WTC11 (cell line): ENCODE results near the gene DNAJC6. TPM values are rescaled to one million over a fixed set of nuclear protein-coding genes. Genes with fewer than 3 reads are reported as not detected.
A peak's percentile ranks its signal among the peaks of the same experiment; 100 is the strongest.

Experiments
- ATAC-seq: fragments of 200-7000 bp; cut with Tn5 transposase; 2 replicates; pipeline ENCODE4 v1.10.0; 2021; ENCODE audit warnings: mild to moderate bottlenecking, moderate library complexity
- CTCF ChIA-PET: fragments of 300-600 bp; sonication (Branson Sonifier 250); formaldehyde crosslinking; loops from one replicate; lab custom pipeline; 2021; ENCODE audit warnings: antibody characterized with exemption; lab: Charles Lee
- POLR2A ChIA-PET: fragments of 350-600 bp; sonication (Branson Sonifier 250); formaldehyde crosslinking; loops from one replicate; lab custom pipeline; 2021; ENCODE audit warnings: antibody characterized with exemption; lab: Charles Lee
- DNase-seq: peaks from one replicate; pipeline ENCODE4 v3.0.0; 2021; ENCODE audit warnings: low spot score
- H3K27ac Mint-ChIP-seq: 2 replicates; pipeline ENCODE4 v1.8.0; 2021; ENCODE audit warnings: mixed read lengths
- H3K27me3 Mint-ChIP-seq: 2 replicates; pipeline ENCODE4 v1.8.0; 2021; ENCODE audit warnings: low read depth, mild to moderate bottlenecking, moderate library complexity, mixed read lengths
- H3K36me3 Mint-ChIP-seq: 2 replicates; pipeline ENCODE4 v1.8.0; 2021; ENCODE audit warnings: mixed read lengths
- H3K4me1 Mint-ChIP-seq: 2 replicates; pipeline ENCODE4 v1.8.0; 2022; ENCODE audit warnings: mixed read lengths
- H3K4me3 Mint-ChIP-seq: 2 replicates; pipeline ENCODE4 v1.8.0; 2021; ENCODE audit warnings: mild to moderate bottlenecking, moderate library complexity, mixed read lengths
- H3K9me3 Mint-ChIP-seq: 2 replicates; pipeline ENCODE4 v1.8.0; 2021; ENCODE audit warnings: mixed read lengths
- ETV6 ChIP-seq: sonication (generic); formaldehyde crosslinking; IDR thresholded peaks from 2 replicates; pipeline ENCODE4 v1.8.1; 2022; ENCODE audit warnings: mild to moderate bottlenecking, missing genetic modification reagents
- FOXP1 ChIP-seq: sonication (generic); formaldehyde crosslinking; IDR thresholded peaks from 2 replicates; pipeline ENCODE4 v1.8.0; 2022; ENCODE audit warnings: missing genetic modification reagents, mild to moderate bottlenecking, moderate library complexity, borderline replicate concordance
- JUN ChIP-seq: sonication (generic); formaldehyde crosslinking; IDR thresholded peaks from 2 replicates; pipeline ENCODE4 v1.8.0; 2023; ENCODE audit warnings: mild to moderate bottlenecking, missing genetic modification reagents
- NFYB ChIP-seq: sonication (generic); formaldehyde crosslinking; conservative IDR thresholded peaks from 2 replicates; pipeline ENCODE4 v1.8.0; 2022; ENCODE audit warnings: low read depth, missing genetic modification reagents
- SOX15 ChIP-seq: fragments of 250-450 bp; sonication (Bioruptor Pico); IDR thresholded peaks from 2 replicates; pipeline ENCODE4 v1.9.0; 2021; ENCODE audit warnings: mild to moderate bottlenecking
- TEAD1 ChIP-seq: sonication (generic); formaldehyde crosslinking; IDR thresholded peaks from 2 replicates; pipeline ENCODE4 v1.8.0; 2022; ENCODE audit warnings: mild to moderate bottlenecking, missing genetic modification reagents
- ZNF396 ChIP-seq: fragments of 250-450 bp; sonication (Bioruptor Pico); IDR thresholded peaks from 2 replicates; pipeline ENCODE4 v1.8.0; 2021; ENCODE audit warnings: mild to moderate bottlenecking, moderate library complexity, borderline replicate concordance
- total RNA-seq: library from RNA; stranded (reverse); gene quantifications from 3 replicates; pipeline ENCODE4 v1.2.3, GENCODE V29; 2021
- TF ChIP-seq, protein P1 (sequence below): fragments of 200-600 bp; IDR thresholded peaks from 2 replicates; pipeline ENCODE4 v1.8.0; 2022; ENCODE audit warnings: antibody characterized with exemption
- TF ChIP-seq, protein P2 (sequence below): sonication (generic); formaldehyde crosslinking; conservative IDR thresholded peaks from 2 replicates; pipeline ENCODE4 v1.8.1; 2022; ENCODE audit warnings: mild to moderate bottlenecking, missing genetic modification reagents
- TF ChIP-seq, protein P3 (sequence below): sonication (generic); formaldehyde crosslinking; IDR thresholded peaks from 2 replicates; pipeline ENCODE4 v1.8.0; 2022; ENCODE audit warnings: mild to moderate bottlenecking, missing genetic modification reagents
- TF ChIP-seq, protein P4 (sequence below): sonication (generic); formaldehyde crosslinking; IDR thresholded peaks from 2 replicates; pipeline ENCODE4 v1.8.1; 2022; ENCODE audit warnings: missing genetic modification reagents, borderline replicate concordance
- TF ChIP-seq, protein P5 (sequence below): fragments of 250-450 bp; sonication (Bioruptor Pico); IDR thresholded peaks from 2 replicates; pipeline ENCODE4 v1.9.0; 2021; ENCODE audit warnings: moderate library complexity, mild to moderate bottlenecking, inconsistent platforms, borderline replicate concordance
- TF ChIP-seq, protein P6 (sequence below): sonication (generic); formaldehyde crosslinking; conservative IDR thresholded peaks from 2 replicates; pipeline ENCODE4 v1.8.1; 2023; ENCODE audit warnings: mild to moderate bottlenecking, low read depth, missing genetic modification reagents, moderate library complexity
- TF ChIP-seq, protein P7 (sequence below): fragments of 250-450 bp; sonication (Bioruptor Pico); IDR thresholded peaks from 2 replicates; pipeline ENCODE4 v1.8.0; 2021; ENCODE audit warnings: mild to moderate bottlenecking
- TF ChIP-seq, protein P8 (sequence below): sonication (generic); formaldehyde crosslinking; IDR thresholded peaks from 2 replicates; pipeline ENCODE4 v1.8.1; 2022; ENCODE audit warnings: mild to moderate bottlenecking, missing genetic modification reagents, moderate library complexity, borderline replicate concordance

Gene DNAJC6
- total RNA-seq, 1 experiment from 2014 or later, result 9.1 TPM

DNA sequence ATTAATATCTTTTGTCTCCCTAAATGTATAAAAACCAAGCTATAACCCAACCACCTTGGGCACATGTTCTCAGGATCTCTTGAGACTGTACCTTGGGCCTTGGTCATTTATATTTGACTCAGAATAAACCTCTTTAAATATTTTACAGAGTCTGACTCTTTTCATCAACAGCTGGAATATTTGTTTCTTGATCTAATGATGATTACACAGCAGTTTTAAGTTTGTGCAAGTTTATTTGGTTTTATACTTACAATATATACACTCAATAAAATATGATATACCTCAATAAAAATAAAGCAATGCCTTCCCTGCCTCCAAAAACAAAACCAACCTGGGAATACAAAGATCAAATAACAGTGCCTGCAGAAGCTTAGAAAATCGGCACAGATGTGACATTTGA lies 133.1 kb downstream of the DNAJC6 start (continued):
- TF ChIP-seq, protein P1, sequence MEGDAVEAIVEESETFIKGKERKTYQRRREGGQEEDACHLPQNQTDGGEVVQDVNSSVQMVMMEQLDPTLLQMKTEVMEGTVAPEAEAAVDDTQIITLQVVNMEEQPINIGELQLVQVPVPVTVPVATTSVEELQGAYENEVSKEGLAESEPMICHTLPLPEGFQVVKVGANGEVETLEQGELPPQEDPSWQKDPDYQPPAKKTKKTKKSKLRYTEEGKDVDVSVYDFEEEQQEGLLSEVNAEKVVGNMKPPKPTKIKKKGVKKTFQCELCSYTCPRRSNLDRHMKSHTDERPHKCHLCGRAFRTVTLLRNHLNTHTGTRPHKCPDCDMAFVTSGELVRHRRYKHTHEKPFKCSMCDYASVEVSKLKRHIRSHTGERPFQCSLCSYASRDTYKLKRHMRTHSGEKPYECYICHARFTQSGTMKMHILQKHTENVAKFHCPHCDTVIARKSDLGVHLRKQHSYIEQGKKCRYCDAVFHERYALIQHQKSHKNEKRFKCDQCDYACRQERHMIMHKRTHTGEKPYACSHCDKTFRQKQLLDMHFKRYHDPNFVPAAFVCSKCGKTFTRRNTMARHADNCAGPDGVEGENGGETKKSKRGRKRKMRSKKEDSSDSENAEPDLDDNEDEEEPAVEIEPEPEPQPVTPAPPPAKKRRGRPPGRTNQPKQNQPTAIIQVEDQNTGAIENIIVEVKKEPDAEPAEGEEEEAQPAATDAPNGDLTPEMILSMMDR, result no peak
- TF ChIP-seq JUN (CRISPR knock-in tag) (no peak), ZNF396 (CRISPR knock-in tag) (no peak), FOXP1 (CRISPR knock-in tag) (no peak), TEAD1 (CRISPR knock-in tag) (no peak)
- TF ChIP-seq, protein P2, sequence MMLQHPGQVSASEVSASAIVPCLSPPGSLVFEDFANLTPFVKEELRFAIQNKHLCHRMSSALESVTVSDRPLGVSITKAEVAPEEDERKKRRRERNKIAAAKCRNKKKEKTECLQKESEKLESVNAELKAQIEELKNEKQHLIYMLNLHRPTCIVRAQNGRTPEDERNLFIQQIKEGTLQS (CRISPR knock-in tag), result no peak
- TF ChIP-seq, protein P3, sequence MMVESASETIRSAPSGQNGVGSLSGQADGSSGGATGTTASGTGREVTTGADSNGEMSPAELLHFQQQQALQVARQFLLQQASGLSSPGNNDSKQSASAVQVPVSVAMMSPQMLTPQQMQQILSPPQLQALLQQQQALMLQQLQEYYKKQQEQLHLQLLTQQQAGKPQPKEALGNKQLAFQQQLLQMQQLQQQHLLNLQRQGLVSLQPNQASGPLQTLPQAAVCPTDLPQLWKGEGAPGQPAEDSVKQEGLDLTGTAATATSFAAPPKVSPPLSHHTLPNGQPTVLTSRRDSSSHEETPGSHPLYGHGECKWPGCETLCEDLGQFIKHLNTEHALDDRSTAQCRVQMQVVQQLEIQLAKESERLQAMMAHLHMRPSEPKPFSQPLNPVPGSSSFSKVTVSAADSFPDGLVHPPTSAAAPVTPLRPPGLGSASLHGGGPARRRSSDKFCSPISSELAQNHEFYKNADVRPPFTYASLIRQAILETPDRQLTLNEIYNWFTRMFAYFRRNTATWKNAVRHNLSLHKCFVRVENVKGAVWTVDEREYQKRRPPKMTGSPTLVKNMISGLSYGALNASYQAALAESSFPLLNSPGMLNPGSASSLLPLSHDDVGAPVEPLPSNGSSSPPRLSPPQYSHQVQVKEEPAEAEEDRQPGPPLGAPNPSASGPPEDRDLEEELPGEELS, result no peak
- TF ChIP-seq, protein P4, sequence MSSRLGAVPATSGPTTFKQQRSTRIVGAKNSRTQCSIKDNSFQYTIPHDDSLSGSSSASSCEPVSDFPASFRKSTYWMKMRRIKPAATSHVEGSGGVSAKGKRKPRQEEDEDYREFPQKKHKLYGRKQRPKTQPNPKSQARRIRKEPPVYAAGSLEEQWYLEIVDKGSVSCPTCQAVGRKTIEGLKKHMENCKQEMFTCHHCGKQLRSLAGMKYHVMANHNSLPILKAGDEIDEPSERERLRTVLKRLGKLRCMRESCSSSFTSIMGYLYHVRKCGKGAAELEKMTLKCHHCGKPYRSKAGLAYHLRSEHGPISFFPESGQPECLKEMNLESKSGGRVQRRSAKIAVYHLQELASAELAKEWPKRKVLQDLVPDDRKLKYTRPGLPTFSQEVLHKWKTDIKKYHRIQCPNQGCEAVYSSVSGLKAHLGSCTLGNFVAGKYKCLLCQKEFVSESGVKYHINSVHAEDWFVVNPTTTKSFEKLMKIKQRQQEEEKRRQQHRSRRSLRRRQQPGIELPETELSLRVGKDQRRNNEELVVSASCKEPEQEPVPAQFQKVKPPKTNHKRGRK, result no peak
- TF ChIP-seq, protein P5, sequence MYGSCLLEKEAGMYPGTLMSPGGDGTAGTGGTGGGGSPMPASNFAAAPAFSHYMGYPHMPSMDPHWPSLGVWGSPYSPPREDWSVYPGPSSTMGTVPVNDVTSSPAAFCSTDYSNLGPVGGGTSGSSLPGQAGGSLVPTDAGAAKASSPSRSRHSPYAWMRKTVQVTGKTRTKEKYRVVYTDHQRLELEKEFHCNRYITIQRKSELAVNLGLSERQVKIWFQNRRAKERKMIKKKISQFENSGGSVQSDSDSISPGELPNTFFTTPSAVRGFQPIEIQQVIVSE, result no peak

DNA sequence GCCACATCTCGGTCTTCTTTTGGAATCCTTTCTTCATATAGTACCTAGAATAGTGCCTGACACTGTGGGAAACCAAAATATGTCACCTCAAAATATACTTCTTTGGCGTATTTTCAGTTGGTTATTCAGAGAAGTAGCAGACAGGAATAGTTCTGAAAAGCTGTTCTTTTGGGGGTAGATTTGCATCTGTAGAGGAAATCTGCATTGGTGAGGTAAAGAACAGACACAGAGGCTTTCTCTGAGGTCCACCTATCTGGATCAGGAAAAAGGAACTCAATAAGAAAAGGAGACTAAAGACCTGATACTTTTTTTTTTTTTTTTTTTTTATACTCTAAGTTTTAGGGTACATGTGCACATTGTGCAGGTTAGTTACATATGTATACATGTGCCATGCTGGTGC lies 134.3 kb downstream of the DNAJC6 start:
- H3K27ac Mint-ChIP-seq, result 0 out of 2 replicates have a peak overlapping the region, but pooled peaks have one; percentile 23
- no peak for ATAC-seq
- H3K27me3 Mint-ChIP-seq, result no peaks in the 10 kb centered on the region
- ChIA-PET CTCF (no interaction called here), POLR2A (no interaction called here)
- H3K4me1 Mint-ChIP-seq, result peaks cover 38% of the 10 kb centered on the region
- H3K4me3 Mint-ChIP-seq, result no peak overlapping the region
- DNase-seq, result no peak
- H3K36me3 Mint-ChIP-seq, result peaks cover 17% of the 10 kb centered on the region
- H3K9me3 Mint-ChIP-seq, result peaks cover 15% of the 10 kb centered on the region
- TF ChIP-seq, protein P1, result no peak
- TF ChIP-seq, protein P6, sequence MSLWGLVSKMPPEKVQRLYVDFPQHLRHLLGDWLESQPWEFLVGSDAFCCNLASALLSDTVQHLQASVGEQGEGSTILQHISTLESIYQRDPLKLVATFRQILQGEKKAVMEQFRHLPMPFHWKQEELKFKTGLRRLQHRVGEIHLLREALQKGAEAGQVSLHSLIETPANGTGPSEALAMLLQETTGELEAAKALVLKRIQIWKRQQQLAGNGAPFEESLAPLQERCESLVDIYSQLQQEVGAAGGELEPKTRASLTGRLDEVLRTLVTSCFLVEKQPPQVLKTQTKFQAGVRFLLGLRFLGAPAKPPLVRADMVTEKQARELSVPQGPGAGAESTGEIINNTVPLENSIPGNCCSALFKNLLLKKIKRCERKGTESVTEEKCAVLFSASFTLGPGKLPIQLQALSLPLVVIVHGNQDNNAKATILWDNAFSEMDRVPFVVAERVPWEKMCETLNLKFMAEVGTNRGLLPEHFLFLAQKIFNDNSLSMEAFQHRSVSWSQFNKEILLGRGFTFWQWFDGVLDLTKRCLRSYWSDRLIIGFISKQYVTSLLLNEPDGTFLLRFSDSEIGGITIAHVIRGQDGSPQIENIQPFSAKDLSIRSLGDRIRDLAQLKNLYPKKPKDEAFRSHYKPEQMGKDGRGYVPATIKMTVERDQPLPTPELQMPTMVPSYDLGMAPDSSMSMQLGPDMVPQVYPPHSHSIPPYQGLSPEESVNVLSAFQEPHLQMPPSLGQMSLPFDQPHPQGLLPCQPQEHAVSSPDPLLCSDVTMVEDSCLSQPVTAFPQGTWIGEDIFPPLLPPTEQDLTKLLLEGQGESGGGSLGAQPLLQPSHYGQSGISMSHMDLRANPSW (CRISPR knock-in tag), result no peak
- TF ChIP-seq, protein P7, sequence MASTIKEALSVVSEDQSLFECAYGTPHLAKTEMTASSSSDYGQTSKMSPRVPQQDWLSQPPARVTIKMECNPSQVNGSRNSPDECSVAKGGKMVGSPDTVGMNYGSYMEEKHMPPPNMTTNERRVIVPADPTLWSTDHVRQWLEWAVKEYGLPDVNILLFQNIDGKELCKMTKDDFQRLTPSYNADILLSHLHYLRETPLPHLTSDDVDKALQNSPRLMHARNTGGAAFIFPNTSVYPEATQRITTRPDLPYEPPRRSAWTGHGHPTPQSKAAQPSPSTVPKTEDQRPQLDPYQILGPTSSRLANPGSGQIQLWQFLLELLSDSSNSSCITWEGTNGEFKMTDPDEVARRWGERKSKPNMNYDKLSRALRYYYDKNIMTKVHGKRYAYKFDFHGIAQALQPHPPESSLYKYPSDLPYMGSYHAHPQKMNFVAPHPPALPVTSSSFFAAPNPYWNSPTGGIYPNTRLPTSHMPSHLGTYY (CRISPR knock-in tag), result no peak
- TF ChIP-seq SOX15 (CRISPR knock-in tag), result no peak
- TF ChIP-seq, protein P8, sequence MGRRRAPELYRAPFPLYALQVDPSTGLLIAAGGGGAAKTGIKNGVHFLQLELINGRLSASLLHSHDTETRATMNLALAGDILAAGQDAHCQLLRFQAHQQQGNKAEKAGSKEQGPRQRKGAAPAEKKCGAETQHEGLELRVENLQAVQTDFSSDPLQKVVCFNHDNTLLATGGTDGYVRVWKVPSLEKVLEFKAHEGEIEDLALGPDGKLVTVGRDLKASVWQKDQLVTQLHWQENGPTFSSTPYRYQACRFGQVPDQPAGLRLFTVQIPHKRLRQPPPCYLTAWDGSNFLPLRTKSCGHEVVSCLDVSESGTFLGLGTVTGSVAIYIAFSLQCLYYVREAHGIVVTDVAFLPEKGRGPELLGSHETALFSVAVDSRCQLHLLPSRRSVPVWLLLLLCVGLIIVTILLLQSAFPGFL, result no peak
- TF ChIP-seq ETV6 (CRISPR knock-in tag), result no peak
- TF ChIP-seq NFYB (CRISPR knock-in tag), result no peak
